Measurements from ENCODE around the gene RPF1.

- TF ChIP-seq E2F6 (IDR thresholded peaks at IDR 0.05; ENCODE audit: borderline replicate concordance, low read depth) (no peak), MAX (IDR thresholded peaks at IDR 0.05) (no peak), CTCF (IDR thresholded peaks at IDR 0.05) (no peak), HMGXB4 (CRISPR knock-in tag; IDR thresholded peaks at IDR 0.05; ENCODE audit: borderline replicate concordance) (no peak)
These were observed 46.7 kb downstream of the RPF1 start for GRCh38 chr1:84525779-84526178.
